HG02852 (cell line): ENCODE data around the gene SP140L.
"Not testable (repeated sequence)": the region's sequence is repeated elsewhere in the genome, so short reads cannot be mapped to it uniquely, and the experiment has no call there.

Experiments
- ATAC-seq: cut with Tn5 transposase; IDR thresholded peaks from one replicate; pipeline ENCODE4 v1.9.1; 2021; ENCODE audit warnings: mild to moderate bottlenecking, moderate library complexity; ENCODE audit not compliant: unreplicated experiment

The SP140L gene

DNA sequence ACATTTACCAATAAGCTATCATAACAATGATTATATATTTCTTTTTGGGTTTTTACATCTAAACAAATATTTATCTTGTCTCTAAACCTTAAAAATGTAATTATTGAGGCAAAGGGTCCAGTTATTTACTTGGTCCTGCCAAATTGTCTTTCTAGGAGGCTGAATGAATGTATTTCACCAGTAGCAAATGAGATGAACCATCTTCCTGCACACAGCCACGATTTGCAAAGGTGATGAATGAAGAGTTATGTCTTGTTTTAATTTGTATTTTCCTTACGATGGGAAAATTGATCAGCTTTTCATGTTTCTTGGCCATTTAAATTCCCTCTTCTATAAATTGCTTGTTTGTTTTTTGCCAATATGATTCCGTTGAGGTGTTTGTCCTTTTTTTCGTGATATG, 90.4 kb downstream of the SP140L start:
- no peak for ATAC-seq

DNA sequence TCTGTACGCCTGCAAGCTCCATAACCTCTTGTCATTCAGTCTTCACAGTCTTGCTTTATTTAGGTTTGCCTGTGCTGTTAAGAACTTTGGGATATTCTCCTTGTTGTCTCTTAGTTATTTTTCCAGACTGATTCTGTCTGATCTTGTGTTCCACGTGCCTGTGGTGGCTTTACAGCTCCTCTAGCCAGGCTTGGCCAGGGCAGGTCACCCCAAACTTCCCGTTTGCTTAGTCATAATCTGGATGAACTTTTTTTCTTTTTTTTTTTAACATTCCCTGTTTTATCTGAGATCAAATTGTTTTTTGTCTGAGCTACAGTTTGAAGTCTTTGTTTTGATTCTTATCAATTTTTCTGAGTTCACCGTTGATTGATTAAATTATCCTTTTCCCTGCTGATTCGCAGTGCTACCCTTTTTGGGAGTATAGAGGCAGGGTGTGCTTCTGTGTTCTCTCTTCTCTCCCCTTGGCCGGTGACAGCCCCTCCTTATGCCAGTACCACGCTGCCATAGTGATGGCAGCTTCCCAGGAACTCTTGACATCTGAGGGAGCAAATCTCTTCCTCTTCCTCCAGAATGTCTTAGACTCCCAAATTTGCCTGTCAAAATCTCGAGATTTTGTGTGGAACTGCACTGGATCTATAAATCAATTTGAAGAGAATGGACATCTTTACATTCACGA, 91.5 kb downstream of the SP140L start:
- ATAC-seq = no peak

DNA sequence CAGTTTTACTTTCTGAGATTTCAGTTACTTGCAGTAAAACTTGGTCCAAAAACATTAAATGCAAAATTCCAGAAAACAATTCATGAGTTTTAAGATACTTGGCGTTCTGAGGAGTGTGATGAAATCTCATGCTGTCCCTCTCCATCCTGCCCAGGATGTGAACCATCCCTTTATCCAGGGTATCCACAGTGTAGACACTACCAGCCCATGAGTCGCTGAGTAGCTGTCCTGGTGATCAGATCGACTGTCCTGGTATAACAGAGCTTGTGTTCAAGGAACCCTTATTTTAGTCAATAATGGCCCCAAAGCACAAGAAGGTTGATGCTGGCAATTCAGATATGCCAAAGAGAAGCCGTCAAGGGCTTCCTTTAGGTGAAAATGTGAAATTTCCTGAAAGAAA, 92.2 kb downstream of the SP140L start:
- no peak for ATAC-seq

DNA sequence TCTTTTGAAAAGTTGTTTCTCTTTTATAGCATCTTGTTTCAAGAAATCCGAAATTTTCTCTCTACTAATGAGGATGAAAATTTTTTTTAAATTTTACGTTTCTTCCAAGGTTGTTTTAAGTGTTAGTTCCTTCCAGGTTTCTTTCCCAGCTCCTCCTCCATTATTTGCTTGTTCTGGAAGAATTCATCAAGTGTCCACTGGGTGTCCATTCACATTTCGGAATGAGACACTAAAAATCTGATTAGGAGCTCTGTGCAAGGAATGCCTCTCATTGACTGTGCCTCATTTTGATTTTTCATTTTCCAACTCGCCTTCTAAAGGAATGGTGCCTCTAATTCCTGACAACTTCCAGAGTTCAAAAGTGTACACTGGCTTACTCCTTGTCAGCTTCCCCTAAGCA, 95.2 kb downstream of the SP140L start:
- ATAC-seq = no peak

DNA sequence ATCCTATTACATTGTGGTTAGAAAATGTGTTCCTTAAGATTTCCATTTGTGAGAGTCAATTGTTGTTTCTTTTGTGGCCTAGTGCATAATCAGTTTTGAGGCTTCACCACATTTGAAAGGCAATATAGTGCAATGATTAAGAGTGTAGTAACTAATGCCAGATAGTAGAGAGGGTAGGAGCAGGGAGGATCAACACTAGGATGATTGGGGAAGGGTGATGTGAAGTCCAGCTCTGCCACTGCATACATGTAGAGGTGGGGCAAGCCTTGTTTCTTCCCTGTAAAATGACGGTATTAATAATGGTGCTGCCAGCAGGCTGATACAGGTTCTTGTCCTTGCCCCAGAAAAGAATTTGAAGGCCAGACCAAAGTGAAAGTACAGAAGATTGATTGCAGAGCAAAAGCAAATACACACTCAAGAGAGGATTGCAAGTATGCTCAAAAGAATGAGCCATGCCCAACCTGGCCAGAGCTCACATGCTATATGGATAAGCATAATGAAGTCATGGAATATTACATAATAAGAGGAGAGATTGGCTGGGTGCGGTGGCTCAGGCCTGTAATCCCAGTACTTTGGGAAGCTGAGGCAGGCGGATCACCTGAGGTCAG, 97.0 kb downstream of the SP140L start:
- ATAC-seq = no peak

DNA sequence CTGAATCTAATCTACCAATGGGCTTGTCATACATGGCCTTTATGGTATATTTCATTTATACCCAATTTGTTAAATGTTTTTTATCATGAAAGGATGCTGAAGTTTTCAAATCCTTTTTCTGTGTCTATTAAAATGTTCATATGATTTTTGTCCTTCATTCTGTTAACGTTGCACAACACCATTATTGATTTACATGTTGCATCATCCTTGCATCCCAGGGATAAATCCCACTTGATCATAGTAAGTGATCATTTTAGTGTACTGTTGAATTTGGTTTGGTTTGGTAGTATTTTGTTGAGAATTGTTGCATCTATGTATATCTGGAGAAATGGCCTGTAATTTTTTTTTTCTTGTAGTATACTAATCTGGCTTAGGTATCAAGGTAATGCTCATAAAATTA, 98.4 kb downstream of the SP140L start:
- no peak for ATAC-seq

DNA sequence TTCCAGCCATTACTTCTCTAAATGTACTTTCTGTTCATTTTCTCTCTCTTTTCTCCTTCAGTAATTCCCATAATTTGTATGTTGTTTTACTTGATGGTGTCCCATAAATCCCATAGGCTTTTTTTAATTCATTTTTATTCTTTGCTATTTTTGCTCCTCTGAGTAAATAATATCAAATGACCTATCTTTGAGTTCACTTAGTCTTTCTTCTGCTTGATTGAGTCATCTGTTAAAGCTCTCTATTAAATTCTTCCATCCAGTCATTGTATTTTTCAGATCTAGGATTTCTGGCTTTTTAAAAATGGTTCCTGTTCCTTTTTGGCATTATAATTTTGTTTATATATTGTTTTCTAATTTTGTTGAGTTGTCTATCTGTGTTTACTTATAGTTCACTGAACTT, 102.5 kb downstream of the SP140L start:
- no peak for ATAC-seq

DNA sequence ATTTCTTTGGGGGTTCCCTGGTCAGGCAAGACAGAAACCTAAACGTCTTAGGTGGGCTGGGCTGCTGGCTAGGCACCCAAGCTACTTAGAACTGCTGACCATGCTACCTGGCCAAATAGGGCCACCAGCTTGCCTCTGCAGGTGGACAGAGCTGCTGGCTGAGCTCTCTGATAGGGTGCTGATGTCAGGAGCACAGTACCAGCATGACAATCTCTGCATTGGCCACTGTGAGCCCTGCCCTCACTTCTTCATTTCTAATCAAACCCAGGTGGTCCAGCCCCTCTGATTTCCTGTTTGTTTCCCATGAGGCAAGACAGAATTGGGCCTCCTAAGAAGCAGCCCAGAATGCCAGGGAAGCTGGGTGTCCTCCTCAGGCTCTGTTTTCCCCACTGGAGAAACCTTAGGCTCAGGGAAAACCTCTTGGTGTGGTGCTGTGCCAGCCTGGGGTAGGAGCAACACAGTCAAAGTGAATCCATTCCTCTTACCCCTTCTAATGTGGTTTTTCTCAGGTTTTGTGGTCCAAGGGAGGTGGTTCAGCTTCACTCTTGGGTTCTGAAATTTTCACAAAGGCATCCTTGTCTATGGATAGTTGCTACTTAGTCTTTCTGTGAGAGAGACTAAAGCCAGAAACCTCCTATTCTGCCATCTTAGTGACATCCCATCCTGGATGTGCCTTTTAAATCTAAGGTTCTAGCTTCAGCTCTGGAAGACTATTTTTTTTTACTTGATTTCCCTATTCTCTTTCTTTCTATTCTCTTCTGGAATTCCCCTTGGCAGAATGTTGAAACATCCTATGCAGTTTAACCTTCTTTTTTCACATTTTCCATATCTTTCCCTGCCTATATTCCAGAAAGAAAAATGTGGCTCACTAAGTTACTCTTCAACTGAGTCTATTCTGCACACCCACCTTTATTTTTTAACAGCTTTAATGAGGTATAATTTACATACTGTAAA, 104.2 kb downstream of the SP140L start:
- ATAC-seq = no peak

DNA sequence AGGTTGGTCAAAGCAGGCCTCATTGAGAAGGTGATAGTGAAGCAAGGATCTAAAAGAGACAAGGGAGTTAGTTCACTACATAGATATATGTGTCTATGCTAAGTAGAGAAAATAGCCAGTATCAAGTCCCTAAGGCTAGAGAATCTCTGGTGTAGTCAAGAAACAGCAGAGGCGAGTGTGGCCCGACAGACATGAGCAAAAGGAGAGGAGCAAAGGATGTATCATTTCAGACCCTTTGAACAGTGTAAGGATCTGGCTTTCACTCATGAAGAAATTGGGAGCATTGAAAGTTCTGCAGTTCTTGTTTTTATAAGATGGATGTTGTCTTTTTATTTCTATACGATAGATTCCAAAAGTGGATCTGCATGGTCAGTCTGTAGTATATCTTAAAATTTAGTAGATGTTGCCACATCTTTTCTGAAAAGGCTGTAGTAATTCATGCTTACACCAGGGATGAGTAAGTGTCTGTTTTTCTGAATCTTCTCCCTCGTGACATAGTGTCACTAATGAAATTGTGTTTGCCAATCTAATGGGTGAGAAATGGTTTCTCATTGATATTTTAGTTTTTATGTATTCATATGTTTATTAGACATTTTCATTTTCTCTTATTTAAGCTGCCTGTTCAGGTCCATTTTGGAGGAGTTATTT, 107.8 kb downstream of the SP140L start:
- no peak for ATAC-seq

DNA sequence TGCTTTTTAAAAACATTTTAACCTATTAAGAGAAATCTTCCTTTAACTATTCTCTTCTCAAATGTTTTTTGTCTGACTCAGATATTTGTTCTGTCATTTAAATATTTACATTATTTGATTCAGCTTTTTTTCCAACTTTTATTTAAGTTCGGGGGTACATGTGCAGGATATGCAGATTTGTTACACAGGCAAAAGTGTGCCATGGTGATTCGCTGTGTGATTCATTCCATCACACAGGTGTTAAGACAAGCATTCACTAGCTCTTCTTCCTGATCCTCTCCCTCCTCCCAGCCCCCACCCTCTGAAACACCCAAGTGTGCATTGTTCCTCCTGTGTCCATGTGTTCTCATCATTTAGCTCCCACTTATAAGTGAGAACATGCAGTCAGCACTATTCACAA, 108.4 kb downstream of the SP140L start:
- no peak for ATAC-seq

DNA sequence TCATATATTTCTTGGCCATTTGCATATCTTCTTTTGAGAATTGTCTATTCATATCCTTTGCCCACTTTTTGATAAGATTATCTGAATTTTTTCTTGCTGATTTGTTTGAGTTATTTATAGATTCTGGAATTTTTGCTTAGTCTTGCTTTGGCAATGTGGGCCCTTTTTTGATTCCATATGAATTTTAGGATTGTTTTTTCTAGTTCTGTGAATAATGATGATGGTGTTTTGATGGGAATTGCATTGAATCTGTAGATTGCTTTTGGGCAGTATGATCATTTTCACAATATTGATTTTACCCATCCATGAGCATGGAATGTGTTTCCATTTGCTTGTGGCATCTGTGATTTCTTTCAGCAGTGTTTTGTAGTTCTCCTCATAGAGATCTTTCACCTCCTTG, 112.1 kb downstream of the SP140L start:
- ATAC-seq = not testable (repeated sequence)

DNA sequence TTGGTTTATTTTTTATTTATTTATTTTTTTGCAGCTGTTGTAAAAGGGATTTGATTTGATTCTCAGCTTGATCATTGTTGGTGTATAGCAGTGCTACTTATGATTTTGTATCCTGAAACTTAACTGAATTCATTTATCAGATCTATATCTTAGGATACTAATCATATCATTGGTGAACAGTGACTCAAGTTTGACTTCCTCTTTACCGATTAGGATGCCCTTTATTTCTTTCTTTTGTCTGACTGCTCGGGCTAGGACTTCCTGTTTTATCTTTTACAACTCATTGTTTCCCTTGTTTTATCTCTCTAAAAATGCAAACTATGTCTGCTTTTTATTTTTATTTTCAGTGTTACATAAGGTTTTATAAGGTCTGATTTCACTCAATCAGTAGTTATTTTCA, 112.6 kb downstream of the SP140L start:
- peak; percentile 54 for ATAC-seq

DNA sequence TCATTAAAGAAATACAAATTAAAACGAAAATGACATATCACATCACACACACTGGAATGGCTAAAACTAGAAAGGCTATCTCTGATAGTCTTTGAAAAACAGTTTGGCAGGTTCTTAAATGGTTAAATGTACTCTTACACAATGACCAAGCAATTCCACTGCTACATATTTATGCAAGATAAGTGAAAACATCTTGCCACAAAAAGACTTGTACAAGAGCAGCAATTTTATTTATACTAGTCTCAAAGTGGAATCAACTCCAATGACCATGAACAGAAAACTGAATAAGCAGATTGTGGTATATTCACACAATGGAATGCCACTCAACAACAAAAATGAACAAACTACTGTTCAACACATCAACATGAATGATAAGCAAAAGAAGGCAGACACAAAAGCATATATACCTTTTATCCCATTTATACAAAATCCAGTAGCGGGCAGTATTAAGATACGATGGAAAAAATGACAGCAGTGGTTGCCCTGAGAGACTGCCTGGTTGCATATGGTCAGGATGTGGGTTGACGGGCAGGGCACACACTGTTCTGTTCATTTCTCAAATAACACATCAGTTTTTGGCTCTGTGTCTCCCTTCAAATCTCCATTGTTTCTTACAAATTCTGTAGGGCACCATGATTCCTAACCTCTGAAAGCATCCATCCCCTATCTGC, 114.4 kb downstream of the SP140L start:
- no peak for ATAC-seq

DNA sequence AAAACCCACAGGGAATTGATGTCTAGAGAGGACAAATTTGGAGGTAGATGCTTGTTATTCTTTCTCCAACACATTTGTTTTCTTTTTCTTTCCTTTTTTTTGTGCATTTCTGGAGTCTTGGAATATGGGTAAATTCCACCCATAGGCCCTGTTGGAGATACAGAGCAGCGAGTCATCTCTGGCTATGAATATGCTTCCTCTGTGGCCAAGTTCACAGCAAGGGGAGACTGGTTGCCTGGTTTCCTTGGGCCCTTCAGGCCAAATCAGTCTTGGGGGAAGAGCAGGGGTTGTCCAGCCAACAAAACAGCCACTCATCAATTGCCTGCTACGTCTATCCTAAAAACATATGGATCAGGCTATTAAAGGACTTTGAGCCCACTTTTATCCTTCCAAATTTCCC, 116.5 kb downstream of the SP140L start:
- ATAC-seq = no peak

DNA sequence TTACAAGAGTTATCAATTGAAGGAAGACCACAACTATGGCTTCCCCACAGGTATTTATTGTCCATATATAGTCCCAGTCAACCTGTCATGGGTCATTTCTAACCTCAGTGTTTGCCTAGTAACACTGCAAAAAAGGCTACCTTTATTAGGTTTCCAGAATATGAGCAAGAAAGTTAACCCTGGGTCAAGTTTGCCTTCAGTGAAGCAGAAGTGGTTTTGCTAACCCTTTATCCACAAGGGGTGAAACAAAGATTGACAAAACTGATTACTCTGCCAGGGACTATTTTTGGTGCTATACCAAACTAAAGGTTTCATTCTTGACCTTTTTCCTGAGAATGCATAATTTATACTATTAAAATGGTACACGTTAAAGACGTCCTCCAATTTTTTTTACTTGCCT, 117.8 kb downstream of the SP140L start:
- no peak for ATAC-seq

DNA sequence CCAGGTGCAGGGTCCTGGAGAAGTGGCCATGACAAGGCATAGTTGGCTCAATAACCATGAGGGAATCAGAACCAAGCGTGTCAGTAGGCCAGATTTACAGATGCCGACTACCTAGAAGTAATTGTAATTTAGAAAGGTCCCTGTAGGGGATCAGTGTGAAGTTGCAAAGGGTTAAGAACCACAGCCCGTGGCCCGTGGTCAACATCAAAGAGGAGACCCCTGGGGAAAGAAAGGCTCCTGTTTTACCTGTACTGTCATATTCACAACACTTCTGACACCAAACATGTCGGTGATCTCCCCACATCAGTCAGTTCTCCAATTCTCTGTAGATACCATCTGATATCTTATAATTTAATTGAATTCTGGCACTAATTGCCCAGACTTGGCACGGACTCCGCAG, 120.0 kb downstream of the SP140L start:
- ATAC-seq = no peak

DNA sequence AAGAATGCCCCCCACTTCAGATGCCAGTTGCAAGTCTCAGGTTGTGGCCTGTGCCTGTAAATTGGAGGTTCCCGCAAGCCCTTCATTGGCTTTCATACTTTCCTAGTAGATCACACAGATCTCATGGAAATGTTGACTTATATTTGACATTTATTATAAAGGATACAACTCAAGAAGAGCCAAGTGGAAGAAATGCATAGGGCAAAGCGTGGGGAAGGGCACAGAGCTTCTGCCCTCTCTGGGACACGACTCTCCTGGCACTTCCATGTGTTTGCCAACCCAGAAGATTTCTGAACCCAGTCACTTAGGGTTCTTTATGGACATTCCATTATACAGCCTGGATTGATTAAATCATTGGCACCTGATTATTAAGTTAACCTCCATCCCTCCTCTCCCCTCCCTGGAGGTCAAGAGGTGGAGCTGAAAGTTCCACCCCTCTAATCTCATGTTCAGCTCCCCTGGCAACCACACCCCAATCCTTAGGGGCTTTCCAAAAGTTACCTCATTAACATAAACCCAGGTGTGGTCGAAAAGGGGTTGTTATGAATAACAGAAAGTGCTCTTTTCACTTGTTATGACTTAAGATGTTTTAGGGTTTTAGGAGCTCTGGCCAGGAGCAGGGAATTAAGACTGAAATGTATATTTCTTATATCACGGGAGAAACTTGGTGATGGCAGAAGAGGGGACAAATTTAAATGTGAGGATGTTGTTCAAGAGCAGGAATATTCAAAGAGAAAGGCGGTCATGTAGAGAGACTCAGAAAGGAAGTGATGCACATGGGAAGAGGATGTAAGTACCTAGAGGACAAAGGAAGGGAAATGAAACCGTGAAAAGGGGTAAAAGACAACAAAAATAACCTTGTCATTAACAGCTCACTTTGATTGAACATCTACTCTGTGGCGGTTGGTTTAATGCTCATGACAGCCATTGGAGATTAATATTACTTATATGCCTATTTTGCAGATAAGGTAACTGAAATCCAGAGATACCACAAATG, 120.8 kb downstream of the SP140L start:
- peak; percentile 82 for ATAC-seq

DNA sequence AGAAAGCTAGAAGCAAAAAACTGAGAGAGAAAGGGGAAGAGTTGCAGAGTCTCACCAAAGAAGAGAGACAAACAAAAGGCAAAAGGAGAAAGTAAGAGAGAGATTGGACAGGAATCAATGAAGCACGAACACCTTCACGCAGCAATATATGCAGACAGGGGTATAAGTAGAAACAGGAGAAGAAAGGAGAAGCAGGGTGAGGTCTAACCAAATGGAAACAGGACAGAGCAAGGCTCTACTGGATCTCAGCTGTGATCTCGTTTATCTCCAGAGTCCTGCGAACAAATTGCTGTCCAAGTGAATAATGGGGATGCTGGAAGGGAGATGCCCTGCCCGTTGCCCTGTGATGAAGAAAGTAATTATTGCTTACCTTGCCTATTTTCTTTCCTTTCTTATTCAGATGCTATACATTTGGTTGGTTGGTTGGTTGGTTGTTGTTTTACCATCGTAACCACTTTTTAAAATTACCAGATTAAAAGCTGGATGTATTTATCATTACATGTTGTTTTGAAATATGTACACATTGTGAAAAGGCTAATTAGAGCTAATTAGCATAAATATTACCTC, 123.0 kb downstream of the SP140L start:
- ATAC-seq = no peak

DNA sequence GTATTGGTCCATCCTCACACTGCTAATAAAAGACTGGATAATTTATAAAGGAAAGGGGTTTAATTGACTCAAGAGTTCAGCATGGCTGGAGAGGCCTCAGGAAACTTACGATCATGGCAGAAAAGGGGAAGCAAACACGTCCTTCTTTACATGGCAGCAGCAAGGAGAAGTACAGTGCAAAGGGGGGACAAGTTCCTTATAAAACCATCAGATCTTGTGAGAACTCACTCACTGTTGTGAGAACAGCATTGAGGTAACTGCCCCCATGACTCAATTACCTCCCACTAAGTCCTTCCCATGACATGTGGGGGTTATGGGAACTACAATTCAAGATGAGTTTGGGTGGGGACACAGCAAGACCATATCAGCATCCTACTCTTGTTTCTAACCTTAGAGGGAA, 126.0 kb downstream of the SP140L start:
- ATAC-seq = no peak
